GM18508 (cell line): Measurements from ENCODE around the gene ARSB.

Experiments used
- ATAC-seq: cut with Tn5 transposase; IDR thresholded peaks from one replicate; pipeline ENCODE4 v1.9.1; 2021; ENCODE audit warnings: moderate number of reproducible peaks; ENCODE audit not compliant: insufficient read depth, unreplicated experiment

ARSB gene

DNA sequence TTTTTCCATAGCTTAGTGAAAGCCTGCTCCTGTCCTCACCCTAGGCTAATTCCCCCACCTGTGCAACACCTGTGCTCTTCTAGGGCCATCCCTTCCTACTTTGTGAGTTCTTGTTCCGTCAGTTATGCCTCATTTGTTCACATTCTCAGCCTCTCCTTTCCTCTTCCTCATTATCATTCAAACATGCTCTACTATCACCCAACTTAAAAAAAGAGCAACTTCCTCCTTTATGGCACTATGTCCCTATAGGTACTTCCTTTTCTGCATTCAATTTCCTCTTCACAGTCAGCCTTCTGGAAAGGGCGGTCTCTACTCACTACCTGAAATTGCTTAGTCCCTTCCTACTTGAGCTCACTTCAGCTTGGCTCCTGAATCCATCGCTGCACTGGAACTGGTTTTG is 224.7 kb downstream of the ARSB start:
- ATAC-seq = no peak

DNA sequence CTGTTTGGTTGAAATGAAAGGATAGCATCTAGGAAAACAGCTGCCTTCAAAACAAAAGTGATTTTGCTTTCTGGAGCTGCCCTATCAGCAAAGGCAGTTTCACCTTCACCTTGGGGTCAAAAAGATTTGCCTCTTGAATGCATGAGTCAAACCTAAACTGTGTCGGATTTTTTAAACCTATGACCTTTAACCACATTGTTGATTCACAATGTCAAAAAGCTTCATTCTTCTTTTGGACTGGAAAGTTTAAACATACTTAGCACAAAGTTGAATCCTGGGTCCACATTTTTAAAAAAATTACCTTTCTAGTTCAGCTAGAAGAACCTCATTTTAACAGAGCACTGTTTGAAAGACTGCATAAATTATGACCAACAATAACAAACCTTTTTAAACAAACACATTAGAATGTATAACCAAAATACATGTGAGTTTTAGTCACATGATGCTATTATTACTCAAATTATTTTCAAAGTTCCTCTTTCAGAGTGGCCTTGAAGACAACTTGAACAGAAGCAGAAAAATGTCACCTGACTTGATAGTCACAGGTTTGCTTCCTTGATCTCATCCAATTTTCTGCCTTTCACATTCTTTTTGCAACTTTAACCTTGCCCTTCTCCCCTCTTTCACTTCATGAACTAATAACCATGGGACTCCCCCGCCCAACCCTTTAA is 226.8 kb downstream of the ARSB start:
- ATAC-seq = peak; percentile 44

DNA sequence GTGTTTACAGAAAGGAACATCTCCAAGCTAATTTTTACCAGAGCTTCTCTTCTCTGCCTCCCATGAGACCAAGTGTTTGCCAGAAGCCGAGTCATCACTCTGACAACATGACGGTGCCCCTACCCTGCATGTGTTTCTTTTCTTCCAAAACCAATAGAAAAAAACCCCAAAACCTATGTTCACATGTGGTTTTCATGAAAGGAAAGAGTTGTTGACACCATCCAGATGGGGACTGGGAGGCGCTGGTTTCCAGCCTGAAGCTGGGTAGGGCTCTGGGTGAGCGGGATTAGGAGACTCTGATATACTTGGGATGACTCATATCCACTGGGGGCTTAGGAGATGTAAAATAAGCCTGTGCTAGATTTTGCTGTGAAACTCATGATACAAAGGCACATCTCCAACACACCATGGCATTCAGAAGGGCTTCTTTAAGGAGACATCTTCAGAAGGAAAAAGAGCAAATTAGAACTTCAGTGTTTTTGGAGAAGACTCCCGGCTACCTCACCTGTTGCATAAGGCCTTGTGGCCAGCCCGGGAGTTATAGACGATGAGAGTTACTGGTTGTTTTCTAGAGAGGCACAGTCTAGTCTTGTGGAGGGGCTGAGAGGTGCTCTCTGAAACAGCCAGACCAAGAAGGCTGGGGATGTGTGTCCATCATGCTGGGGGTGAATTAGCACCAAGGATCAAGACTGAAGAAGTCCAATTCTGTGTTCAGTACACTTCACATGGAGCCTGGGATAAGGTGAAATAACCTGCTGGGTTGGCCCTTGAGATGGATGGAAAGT is 227.6 kb downstream of the ARSB start:
- no peak for ATAC-seq

DNA sequence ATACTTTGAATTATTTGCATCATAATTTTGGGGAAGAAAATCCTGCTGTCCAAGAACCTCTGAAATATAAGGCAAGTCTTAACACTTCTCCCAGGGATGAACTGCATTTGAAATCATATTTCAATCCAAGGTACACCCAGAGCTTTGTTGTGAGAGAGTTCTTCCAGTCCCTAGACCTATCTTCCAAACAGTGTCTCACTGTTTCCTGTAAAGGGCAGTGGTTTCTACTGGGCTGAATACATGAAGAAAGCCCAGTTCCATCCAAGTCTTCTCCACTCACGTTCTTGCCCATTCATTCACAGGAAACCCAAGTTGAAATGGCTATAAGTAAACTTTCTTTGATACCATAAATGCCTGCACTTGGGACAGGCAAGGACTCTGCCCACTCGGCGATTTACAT is 228.3 kb downstream of the ARSB start:
- ATAC-seq = no peak

DNA sequence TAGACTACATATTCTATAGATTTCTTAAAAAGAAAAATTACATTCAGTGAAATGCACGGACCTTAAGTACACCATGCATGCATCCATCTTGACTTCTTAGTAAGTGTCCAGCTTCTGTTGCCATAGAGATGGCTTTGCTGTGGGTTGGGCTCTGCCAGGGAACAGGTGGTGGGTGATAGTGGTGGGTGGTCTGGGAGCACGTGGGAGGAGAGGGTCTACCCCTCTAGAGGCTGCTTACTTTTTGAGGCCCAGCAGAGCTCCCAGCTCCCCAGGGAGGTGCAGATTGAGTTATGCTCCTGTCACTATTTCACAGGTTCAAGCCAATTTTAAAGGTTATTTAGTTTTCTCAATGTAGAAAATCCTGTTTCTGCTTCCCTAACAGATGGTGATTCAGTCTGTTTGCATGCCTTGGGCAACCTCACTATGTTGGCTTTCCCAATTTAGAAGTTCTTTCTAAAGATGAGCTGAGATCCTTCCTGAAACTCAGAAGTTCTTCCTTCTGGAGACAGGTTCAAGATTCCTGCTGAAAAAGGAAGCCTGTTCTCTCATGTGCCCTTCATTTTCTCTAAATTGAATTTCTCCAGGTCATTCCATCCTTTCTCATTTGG is 229.2 kb downstream of the ARSB start:
- no peak for ATAC-seq

DNA sequence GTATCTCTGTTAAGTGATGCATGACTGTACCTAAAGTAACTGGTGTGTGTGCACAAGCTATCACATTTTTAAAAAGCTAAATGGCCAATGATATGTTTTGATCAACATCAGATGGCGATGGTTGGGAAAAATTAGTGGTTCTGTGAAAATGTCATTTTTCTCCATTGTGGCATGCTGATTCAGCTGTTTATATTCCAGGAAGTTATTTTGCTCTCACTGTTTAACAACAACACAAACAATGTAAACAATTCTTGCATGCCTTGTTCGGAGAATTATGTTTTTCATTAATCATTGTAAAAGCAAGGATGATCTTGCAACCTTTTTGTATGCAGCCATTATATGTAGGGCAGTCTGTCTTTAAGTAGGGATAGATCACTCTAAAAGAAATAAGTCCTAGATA is 230.5 kb downstream of the ARSB start:
- no peak for ATAC-seq

DNA sequence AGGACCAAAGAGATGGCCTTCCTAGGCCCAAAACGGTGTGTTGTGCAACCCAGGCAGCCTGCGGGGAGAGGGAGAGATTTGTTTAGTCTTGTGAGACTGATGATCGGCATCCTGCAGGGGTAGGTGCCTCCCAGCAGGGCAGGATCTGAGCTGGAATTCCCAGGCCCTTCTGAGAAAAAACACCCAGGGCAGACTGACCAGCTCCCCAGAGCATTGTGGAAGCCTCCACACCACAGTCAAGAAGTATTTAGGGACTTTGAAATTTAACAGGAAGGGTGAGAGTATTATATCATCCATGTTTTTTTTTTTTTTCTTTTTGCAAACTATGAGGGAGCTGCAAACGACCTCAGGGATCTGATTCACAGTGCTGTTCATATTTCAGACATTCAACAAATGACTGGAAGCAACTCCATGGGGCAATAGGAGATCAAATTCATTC is 232.0 kb downstream of the ARSB start:
- ATAC-seq = no peak

DNA sequence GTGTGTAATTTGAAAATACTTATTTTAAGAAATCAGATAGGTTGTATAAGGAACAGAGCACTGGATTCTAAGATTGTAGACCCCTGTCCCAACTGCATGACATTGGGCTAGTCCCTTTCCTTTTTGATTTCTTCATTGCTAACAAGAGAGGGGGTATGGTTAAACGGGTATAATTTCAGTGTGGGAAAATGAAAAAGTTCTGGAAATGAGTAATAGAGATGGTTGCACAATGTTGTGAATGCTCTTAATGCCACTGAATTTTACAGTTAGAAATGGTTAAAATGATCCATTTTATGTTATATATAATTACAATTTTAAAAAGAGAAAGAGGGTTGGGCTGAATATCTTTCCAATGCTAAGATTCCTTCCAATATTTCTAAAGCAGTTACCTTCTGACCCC is 233.2 kb downstream of the ARSB start:
- ATAC-seq = no peak

DNA sequence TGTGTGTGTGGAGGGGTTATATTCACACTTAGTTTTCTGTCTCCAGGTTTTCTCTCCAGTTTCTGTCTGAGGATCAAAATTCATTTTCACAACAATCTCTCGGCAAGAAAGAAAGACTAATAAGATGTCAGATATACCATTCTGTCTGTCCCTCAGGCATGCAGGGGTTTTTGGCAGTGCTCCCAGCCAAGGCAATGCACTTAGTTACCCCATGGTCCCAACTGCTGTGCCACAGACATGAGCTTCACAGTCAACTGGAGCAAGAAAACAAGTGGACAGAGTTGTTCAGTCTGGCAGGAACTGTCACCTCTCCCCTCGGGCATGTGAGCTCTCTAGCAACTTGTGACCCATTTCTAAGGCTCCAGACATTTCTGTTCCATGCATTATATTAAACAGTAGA is 234.8 kb downstream of the ARSB start:
- ATAC-seq = no peak

DNA sequence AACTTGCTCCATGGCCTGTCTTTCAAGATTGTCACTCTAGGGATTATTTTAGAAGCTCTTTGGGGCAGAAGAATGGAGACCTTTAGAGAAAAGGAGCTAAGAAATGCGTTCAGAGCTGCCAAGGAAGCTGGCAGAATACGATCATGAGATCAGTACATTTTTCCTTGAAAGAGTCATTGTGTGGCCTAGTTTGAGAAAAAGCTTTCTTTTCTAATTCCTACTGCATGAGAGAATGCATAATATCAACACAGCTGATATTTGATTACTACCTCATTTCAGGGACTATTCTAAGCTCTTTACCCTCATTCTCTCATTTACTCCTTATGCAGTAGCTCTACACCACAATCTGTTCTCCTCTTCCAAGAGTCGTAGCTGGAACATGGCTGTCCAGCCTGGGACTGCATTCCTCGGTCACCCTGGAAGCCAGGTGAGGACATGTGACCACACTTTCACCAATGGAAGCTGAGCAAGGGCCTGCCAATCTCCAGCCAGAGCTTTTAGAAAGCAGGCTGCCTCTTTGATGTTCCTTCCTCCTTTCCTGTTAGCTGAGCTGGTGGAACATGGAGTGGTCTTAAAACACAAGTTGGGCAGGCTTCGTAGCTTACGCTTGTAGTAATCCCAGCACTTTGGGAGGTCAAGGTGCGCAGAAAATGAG is 237.3 kb downstream of the ARSB start:
- ATAC-seq = no peak

DNA sequence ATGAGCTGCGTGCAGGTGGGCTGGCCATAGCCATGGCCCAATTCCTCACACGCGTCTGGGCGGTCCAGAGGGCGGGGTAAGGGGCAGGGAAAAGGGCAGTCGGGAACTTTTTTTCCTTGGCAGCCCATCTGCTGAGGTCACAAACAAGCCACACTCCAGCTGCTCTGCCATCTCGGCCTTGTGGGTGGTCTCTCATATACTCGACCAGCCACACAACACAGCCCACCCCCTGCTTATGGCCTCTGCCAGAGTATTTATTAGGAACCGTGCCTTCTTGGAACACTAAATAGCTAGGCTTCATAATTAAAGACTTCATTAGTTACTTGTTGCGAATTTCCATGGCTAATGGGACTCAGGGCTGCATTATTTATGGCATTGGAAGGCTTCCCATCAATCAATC is 238.1 kb downstream of the ARSB start:
- ATAC-seq = no peak

DNA sequence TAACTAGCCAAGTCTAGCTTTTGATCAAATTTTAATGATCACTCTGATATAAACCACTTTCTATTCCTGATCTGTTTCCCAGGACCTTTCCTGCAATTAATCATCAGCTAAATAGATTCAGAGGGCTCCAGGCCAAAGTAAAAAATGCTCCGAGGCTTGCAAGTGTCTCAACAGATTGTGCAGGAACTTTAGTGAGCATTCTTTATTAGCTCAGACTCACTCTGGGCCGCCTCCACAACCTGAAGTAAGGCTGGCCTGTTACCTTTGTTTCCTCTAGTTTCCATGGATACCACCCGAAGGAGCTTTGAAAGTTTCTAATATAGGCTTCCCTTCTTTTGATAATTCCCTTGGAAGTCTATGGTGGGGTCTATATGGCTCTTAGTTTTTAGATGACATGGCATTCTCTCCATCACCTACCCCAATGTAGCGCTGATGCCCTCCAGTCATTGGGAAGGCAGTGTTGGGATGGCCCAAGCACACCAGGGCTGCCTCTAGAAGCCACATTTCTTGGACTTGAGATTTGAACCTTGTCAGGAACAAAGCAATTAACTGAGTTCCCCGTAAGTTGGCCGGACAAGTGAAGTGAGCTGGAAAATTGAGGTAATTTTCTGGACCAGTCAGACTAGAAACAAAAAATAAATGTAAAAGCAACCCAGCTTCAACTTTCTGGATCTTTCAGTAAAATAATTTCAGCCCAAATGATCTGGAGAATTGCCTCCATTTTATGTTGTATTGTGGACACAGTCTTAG is 238.9 kb downstream of the ARSB start:
- no peak for ATAC-seq

DNA sequence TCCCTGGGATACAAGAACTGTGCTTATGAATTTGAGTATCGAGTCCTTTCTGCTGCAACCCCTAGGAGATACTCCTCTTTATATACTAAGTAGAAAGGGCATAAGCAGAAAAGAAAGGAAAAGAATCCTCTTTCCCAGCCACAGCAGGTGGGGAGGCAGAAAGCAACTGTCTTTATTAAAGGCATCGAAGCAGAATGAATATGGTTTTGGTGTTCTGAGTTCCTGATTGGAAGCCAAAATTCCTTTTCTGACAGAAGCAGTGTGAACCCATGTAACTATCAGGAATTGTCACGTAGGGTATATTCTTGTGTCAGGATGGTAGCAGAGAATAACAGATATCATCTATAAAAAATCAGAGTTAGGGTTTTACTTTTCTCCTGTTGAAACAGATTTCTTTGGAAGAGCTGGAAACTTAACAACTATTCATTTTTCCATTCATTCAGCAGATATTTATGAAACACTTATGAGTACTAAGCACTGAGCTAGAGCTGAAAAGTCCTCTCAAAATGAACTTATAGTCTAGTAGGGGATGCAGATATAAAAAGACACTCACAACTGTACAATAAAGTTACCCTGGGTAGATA is 240.1 kb downstream of the ARSB start:
- no peak for ATAC-seq

DNA sequence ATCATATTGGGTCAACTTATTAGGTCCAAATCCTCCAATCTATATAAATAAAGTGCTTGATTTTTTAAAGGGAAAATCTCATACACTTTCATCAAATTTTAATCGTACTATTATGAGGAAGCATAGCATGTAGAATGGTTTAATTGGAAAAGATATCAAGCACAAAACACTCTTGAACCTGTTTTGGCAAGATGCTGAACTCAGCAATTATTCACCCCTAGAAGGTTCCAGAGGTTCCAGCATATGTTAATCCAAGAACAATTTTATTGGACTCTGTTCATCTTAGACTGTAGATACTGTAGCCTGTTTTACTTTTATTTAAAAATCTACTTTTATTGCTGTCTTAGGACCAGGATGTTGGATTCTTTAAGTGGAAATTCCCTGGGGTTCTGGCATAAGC is 244.1 kb downstream of the ARSB start:
- no peak for ATAC-seq

DNA sequence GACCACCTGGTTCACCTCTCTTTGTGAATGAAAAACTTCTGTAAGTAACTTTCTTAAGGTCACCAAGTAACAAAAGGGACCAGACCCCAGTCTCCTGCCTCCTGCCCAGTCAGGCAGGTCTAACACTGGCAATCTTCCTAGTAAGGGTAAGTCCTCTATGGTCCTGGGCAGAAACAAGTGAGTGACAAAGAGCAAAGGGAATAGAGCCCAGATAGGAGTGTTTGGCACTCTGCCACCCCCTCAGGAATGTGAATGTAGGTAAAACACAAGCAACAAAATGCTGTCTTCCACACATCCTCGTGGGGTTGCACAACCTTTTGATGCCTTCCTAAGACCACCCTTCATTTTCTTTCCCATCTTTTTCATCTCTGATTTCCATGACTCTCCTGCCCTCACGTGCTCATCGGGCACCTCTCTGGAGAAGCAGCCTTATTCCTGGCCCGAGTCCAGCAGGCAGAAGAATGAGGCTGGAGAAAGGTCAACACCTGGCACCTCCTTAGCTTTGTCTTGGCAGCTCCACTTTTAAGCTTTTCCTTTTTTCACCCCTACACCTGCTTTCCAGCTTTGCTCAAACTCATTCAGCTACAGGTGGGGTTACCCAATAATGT is 246.3 kb downstream of the ARSB start:
- no peak for ATAC-seq

DNA sequence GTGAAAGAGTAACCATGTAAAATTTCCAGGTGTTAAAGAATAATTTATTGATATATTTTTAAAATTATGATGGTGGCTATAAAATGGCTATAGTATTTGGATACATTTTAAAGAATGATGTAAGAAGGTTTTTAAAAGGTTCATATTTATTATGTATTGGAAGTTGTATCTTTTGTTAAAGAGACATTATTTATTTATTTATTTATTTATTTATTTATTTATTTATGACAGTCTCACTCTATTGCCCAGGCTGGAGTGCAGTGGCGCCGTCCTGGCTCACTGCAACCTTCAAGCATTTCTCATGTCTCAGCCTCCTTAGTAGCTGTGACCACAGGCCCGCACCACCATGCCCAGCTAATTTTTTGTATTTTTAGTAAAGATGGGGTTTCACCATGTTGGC is 247.0 kb downstream of the ARSB start:
- ATAC-seq = no peak

DNA sequence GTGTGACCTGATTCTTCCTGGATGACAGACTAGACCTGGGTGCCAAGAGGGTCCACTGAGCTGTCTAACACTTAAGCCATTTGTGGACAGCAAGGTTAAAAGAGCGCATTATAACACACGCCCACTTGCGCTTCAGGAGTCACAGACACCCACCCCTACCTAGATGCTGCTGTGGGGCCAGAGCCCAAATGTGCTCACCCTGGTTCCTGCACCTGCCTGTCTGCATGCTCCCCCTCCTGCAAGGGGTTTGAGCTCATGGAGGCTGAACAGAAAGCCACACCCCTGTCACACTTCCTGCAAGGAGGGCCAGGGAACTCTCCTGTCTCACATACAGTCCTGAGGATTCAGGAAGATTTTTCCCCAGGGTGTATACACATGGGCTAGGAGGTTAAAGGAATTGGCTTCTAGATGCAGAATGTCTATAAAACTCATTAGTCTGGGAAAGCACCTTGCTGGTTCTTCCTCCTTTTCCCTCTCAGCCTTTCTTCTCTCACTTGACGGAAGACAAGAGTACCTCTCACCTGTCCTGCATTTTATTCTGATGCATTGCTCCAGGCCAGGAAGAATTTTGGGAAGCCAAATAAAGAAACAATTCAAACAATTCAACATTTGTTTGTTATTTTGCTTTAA is 249.2 kb downstream of the ARSB start:
- ATAC-seq = no peak

DNA sequence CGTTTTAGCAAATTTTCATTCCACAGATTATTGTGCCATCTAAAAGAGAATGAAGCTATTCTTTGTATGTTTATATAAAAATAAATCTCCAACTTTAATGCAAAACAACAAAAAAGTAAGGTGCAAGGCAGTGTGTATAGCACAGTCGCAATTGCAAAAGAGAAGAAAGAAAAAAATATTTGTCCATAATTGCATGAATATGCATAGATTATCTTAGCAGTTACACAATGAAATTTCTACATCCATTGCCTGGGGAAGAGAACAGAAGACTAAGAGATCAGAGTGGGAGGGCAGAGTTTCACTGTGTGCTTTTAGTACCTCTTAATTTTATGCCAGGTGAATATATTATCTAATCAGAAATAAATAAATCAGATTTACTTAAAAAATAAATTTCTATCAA is 250.2 kb downstream of the ARSB start:
- no peak for ATAC-seq
